K562 (cell line): Measurements from ENCODE around the gene PYGL. TPM values are rescaled to one million over a fixed set of nuclear protein-coding genes. Genes with fewer than 3 reads are reported as not detected.

Experiments used
- ATAC-seq: fragments of 200-7000 bp; cut with Tn5 transposase; 3 replicates; pipeline ENCODE4 v1.9.1; 2020; ENCODE audit warnings: moderate library complexity
- BruUV-seq: library from RNA; stranded (reverse); fragments of 400-500 nt; replicated peaks from 2 replicates; lab custom pipeline; 2021; lab: Mats Ljungman, UMichigan
- CTCF ChIA-PET: fragments of 300-600 bp; formaldehyde crosslinking; extraction: SDS; loops from one replicate; lab custom pipeline; 2021; ENCODE audit warnings: low intra/inter-chr PET ratio; lab: Yijun Ruan, JAX
- POLR2A ChIA-PET: fragments of 300-600, 350-650 bp; sonication (Branson Sonifier 250); formaldehyde crosslinking; extraction: SDS; loops from one replicate; lab custom pipeline; 2021; ENCODE audit warnings: antibody characterized with exemption, inconsistent platforms; lab: Yijun Ruan, JAX
- DNase-seq, 4 experiments: peaks; one replicate each; pipeline versions ENCODE4 v3.0.0 to v3.0.0-alpha.2; 2011 to 2018; ENCODE audit warnings: low spot score in 3 of 4, mixed read lengths in 3 of 4; ENCODE audit errors: extremely low read depth in 1 of 4
- FAIRE-seq: peaks from 2 replicates; lab custom pipeline; 2011; peaks lifted over from hg19 to GRCh38; lab: Jason Lieb, UNC
- H2AFZ ChIP-seq: 2 replicates; pipeline ENCODE4 v1.6.0; 2011; ENCODE audit warnings: low read depth, low read length, control low read depth, inconsistent platforms
- H3K27ac ChIP-seq: fragments of 200-600 bp; 3 replicates; pipeline ENCODE4 v1.8.0; 2011; ENCODE audit warnings: low read depth, mild to moderate bottlenecking, control low read depth, inconsistent platforms, low read length, moderate library complexity, mixed read lengths; ENCODE audit errors: extremely low read depth
- H3K27me3 ChIP-seq, 2 experiments: fragments of 300-600 bp in 1 of 2; 2 replicates in 1 of 2; 3 replicates in 1 of 2; pipeline versions ENCODE4 v1.6.0 to v1.8.0; 2011; ENCODE audit warnings: inconsistent platforms in 2 of 2, low read length in 2 of 2, mild to moderate bottlenecking in 1 of 2, mixed read lengths in 1 of 2, moderate library complexity in 1 of 2; ENCODE audit not compliant: control insufficient read depth in 2 of 2, insufficient read depth in 2 of 2
- H3K36me3 ChIP-seq: fragments of 300-600 bp; 3 replicates; pipeline ENCODE4 v1.8.0; 2011; ENCODE audit warnings: mild to moderate bottlenecking, low read length, inconsistent platforms; ENCODE audit not compliant: control insufficient read depth, insufficient read depth
- H3K4me1 ChIP-seq, 2 experiments: fragments of 200-600 bp in 1 of 2; replicated peaks in 1 of 2; 2 replicates in 1 of 2; 3 replicates in 1 of 2; pipeline versions ENCODE4 v1.5.1 to v1.8.0; 2011; ENCODE audit warnings: inconsistent platforms in 2 of 2, low read length in 2 of 2, mild to moderate bottlenecking in 1 of 2, mixed read lengths in 1 of 2, moderate library complexity in 1 of 2; ENCODE audit not compliant: control insufficient read depth in 2 of 2, insufficient read depth in 2 of 2
- H3K4me2 ChIP-seq: 2 replicates; pipeline ENCODE4 v1.6.1; 2011; ENCODE audit warnings: low read length, control low read depth, inconsistent platforms, mixed read lengths; ENCODE audit not compliant: insufficient read depth
- H3K4me3 ChIP-seq: fragments of 200-600 bp; sonication (generic), shearing (Covaris generic); 2 replicates; pipeline ENCODE4 v1.5.1; 2016; ENCODE audit warnings: control low read depth, inconsistent platforms
- H3K79me2 ChIP-seq: fragments of 200-600 bp; 3 replicates; pipeline ENCODE4 v1.8.0; 2011; ENCODE audit warnings: low read length, inconsistent platforms; ENCODE audit not compliant: control insufficient read depth, insufficient read depth
- H3K9ac ChIP-seq, 2 experiments: 2 replicates each; pipeline versions ENCODE4 v1.6.0 to v1.6.1; 2011; ENCODE audit warnings: low read depth in 2 of 2, low read length in 2 of 2, control low read depth in 1 of 2, inconsistent platforms in 1 of 2, mild to moderate bottlenecking in 1 of 2, mixed read lengths in 1 of 2; ENCODE audit not compliant: insufficient read depth in 1 of 2
- H3K9me1 ChIP-seq: one replicate; pipeline ENCODE4 v1.6.0; 2011; ENCODE audit warnings: inconsistent platforms, mild to moderate bottlenecking, low read length, moderate library complexity; ENCODE audit not compliant: control insufficient read depth, insufficient read depth
- H3K9me3 ChIP-seq: replicated peaks from 2 replicates; pipeline ENCODE4 v1.5.1; 2011; ENCODE audit warnings: low read depth, low read length, inconsistent platforms; ENCODE audit not compliant: control insufficient read depth, insufficient read depth
- H4K20me1 ChIP-seq: replicated peaks from 2 replicates; pipeline ENCODE4 v1.6.1; 2011; ENCODE audit warnings: low read length, inconsistent platforms, mixed read lengths; ENCODE audit not compliant: control insufficient read depth, insufficient read depth
- ARID3A ChIP-seq: IDR thresholded peaks from 2 replicates; pipeline ENCODE4 v1.6.1; 2012; ENCODE audit warnings: low read depth, low read length, improper control_type of control experiment, borderline replicate concordance
- CTCF ChIP-seq, 3 experiments: IDR thresholded peaks in 2 of 3; conservative IDR thresholded peaks in 1 of 3; 2 replicates each; pipeline ENCODE4 v1.5.1; 2011 to 2012; ENCODE audit warnings: low read length in 3 of 3, mild to moderate bottlenecking in 3 of 3, control low read depth in 2 of 3, improper control_type of control experiment in 1 of 3, inconsistent platforms in 1 of 3, low read depth in 1 of 3, mixed read lengths in 1 of 3, moderate library complexity in 1 of 3; ENCODE audit not compliant: insufficient read depth in 2 of 3
- NCOA1 ChIP-seq: fragments of 450-650 bp; IDR thresholded peaks from 2 replicates; pipeline ENCODE4 v1.6.1; 2016; ENCODE audit warnings: low read depth
- RAD21 ChIP-seq, 2 experiments: fragments of 250-450 bp in 1 of 2; fragments of 450-650 bp in 1 of 2; sonication (Bioruptor Pico) in 1 of 2; formaldehyde crosslinking in 1 of 2; IDR thresholded peaks in 1 of 2; conservative IDR thresholded peaks in 1 of 2; 2 replicates each; pipeline versions ENCODE4 v1.4.0 to v1.8.0; 2020 to 2022; ENCODE audit warnings: mild to moderate bottlenecking in 2 of 2, moderate library complexity in 1 of 2
- RFX1 ChIP-seq: fragments of 450-650 bp; IDR thresholded peaks from 2 replicates; pipeline ENCODE4 v1.6.1; 2016; ENCODE audit warnings: mild to moderate bottlenecking, moderate library complexity
- SAFB2 ChIP-seq: fragments of 200-400 bp; formaldehyde crosslinking; IDR thresholded peaks from 2 replicates; pipeline ENCODE4 v1.6.1; 2018; ENCODE audit warnings: borderline replicate concordance, low read length, low read depth, moderate library complexity; ENCODE audit not compliant: severe bottlenecking
- SETDB1 ChIP-seq: IDR thresholded peaks from one replicate; pipeline ENCODE4 v1.6.1; 2012; ENCODE audit warnings: low read length, control low read depth, inconsistent platforms
- TARDBP ChIP-seq: fragments of 450-650 bp; IDR thresholded peaks from 2 replicates; pipeline ENCODE4 v1.6.1; 2016
- YY1 ChIP-seq, 3 experiments: IDR thresholded peaks; 2 replicates each; pipeline ENCODE4 v1.6.1; 2011; ENCODE audit warnings: low read length in 2 of 3, mild to moderate bottlenecking in 2 of 3, moderate library complexity in 2 of 3, borderline replicate concordance in 1 of 3, control low read depth in 1 of 3, low read depth in 1 of 3; ENCODE audit not compliant: insufficient read depth in 3 of 3, insufficient replicate concordance in 2 of 3, control insufficient read depth in 1 of 3, insufficient read length in 1 of 3; ENCODE audit errors: extremely low read depth in 1 of 3
- WGBS: fragments of 100-300 bp; shearing (Covaris generic); methylation state at CpG from one replicate; pipeline ENCODE4 v1.1.6; 2016; ENCODE audit warnings: low coverage, mixed read lengths; ENCODE audit not compliant: insufficient coverage; ENCODE audit errors: missing lambda C conversion rate; 5-methylcytosine and 5-hydroxymethylcytosine counted together
- in situ Hi-C: fragments of 300-500 bp; cut with MboI; formaldehyde crosslinking; loops from 4 replicates; pipeline ENCODE4 v1.15.0; 2018; ENCODE audit warnings: inconsistent platforms, mixed read lengths
- intact Hi-C: fragments of 100-400 bp; cut with micrococcal nuclease; formaldehyde crosslinking; loops from 2 replicates; pipeline ENCODE4 v1.14.2; 2022
- polyA plus RNA-seq, 8 experiments: library from polyadenylated mRNA; depleted of rRNA in 4 of 8; stranded (reverse) in 5 of 8; unstranded in 3 of 8; fragments of >200 nt; fragmentation: Nextera tagmentation in 2 of 8; fragmentation: Illumina TruSeq in 1 of 8; extraction: Ambion mirVana in 2 of 8; extraction: Trizol in 1 of 8; gene quantifications; 2 replicates each; pipeline versions ENCODE4 v1.2.1 to v1.2.3, GENCODE V29; 2011 to 2014; ENCODE audit warnings: inconsistent platforms in 1 of 8, missing spikeins in 1 of 8
- total RNA-seq, 7 experiments: library from RNA; depleted of rRNA in 6 of 7; stranded (reverse); fragments of >200 nt in 6 of 7; fragmentation: Illumina TruSeq in 2 of 7; extraction: Trizol in 2 of 7; gene quantifications; 2 replicates each; pipeline versions ENCODE4 v1.2.1 to v1.2.3, GENCODE V29; 2011 to 2021; ENCODE audit warnings: low replicate concordance in 1 of 7

Gene PYGL
- total and polyA plus RNA-seq, 9 of the 15 experiments (the other 6 are each of a cell fraction or from before 2014, with no cell fraction given), result 3.5 to 17.9 (median 13.1) TPM

GRCh38 chr14:50860478-50861086, 83.7 kb downstream of the PYGL start:
- Histone ChIP-seq H3K27ac (no peak overlapping the region), H3K9me1 (no peaks in the 10 kb centered on the region), H3K79me2 (no peaks in the 10 kb centered on the region), H3K36me3 (no peaks in the 10 kb centered on the region), H3K4me2 (peak overlapping the region; percentile 49; the same call in 1 of the 2 replicates), H3K9me3 (no peaks in the 10 kb centered on the region), H3K4me1 (no peaks in the 10 kb centered on the region; a peak in 1 of 5 replicates), H3K9ac (no peak overlapping the region), H3K27me3 (peaks cover under 1 to 7% of the 10 kb centered on the region in 2 experiments; a peak in 1 of 5 replicates), H3K4me3 (no peak overlapping the region), H2AFZ (peak overlapping the region; percentile 62; the same call in 1 of the 2 replicates), H4K20me1 (no peaks in the 10 kb centered on the region)
- intact Hi-C loops (loop anchor here (2.0 to 10.0 kb wide), 3 partner anchors 83 to 256 kb away; no protein-coding TSS in a partner anchor), in situ Hi-C loops (no loop called here)
- 0% methylated on average over 5 of the region's 6 CpGs for WGBS
- POLR2A ChIA-PET, result interaction anchor here (0.5 kb wide), 1 partner anchor 920 kb away, joined by 4 read pairs; no protein-coding TSS in a partner anchor
- CTCF ChIA-PET, result no interaction called here
- ATAC-seq (peak; percentile 76), DNase-seq (peak; percentile 54 to 75 (median 68)), FAIRE-seq (peak; percentile 85)
- no peak for TF ChIP-seq TARDBP
- TF ChIP-seq ARID3A, result peak; percentile 92; the same call in 1 of the 2 replicates
- TF ChIP-seq RAD21 (CRISPR knock-in tag; conservative IDR thresholded peaks at IDR 0.05 in 1 of 2, IDR thresholded peaks at IDR 0.05 in 1 of 2), result peak; percentile 50 to 51
- TF ChIP-seq CTCF (IDR thresholded peaks at IDR 0.05 in 2 of 3, conservative IDR thresholded peaks at IDR 0.05 in 1 of 3; ENCODE audit: insufficient read depth in 2 of 3, low read depth in 1 of 3, low read length in 3 of 3), result peak; percentile 53 to 63 (median 60)
- no peak for TF ChIP-seq SAFB2
- TF ChIP-seq SETDB1, result no peak
- TF ChIP-seq RFX1, result peak; percentile 8; the same call in 1 of the 2 replicates
- no peak for TF ChIP-seq NCOA1
- TF ChIP-seq YY1 (IDR thresholded peaks at IDR 0.05; ENCODE audit: borderline replicate concordance in 1 of 3, control insufficient read depth in 1 of 3, extremely low read depth in 1 of 3, insufficient read depth in 3 of 3, insufficient read length in 1 of 3, insufficient replicate concordance in 2 of 3, low read depth in 1 of 3, low read length in 2 of 3), result peak in 1 of 3 experiments; percentile 18
- no TSS peak for BruUV-seq
